ENCODE measurements around the gene ZMYND11.

DNA sequence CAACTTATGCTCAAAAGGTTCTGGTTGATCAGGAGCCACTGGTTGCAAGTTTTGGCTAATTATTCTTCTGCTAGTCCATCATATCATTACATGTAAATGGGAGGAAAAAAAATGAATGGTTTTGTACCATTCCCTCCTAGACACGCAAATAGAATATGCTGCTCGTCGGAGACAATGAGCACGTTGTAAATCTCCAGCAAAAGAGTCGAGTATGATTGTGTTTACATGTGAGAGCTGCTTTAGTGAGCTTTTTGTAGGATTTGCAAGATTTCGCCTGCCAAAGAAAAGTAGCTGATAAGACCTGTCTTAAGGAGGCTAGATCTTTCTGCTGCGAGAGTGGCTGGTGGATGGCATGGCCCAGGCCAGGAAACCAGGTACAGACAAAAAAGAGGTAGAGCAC lies 109.0 kb downstream of the ZMYND11 start:
- TF ChIP-seq, protein P1, sequence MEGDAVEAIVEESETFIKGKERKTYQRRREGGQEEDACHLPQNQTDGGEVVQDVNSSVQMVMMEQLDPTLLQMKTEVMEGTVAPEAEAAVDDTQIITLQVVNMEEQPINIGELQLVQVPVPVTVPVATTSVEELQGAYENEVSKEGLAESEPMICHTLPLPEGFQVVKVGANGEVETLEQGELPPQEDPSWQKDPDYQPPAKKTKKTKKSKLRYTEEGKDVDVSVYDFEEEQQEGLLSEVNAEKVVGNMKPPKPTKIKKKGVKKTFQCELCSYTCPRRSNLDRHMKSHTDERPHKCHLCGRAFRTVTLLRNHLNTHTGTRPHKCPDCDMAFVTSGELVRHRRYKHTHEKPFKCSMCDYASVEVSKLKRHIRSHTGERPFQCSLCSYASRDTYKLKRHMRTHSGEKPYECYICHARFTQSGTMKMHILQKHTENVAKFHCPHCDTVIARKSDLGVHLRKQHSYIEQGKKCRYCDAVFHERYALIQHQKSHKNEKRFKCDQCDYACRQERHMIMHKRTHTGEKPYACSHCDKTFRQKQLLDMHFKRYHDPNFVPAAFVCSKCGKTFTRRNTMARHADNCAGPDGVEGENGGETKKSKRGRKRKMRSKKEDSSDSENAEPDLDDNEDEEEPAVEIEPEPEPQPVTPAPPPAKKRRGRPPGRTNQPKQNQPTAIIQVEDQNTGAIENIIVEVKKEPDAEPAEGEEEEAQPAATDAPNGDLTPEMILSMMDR (IDR thresholded peaks at IDR 0.05; ENCODE audit: insufficient read depth, low read length): no peak
- TF ChIP-seq GABPA (IDR thresholded peaks at IDR 0.05; ENCODE audit: low read depth): no peak
- no peak for TF ChIP-seq POLR2AphosphoS5 (IDR thresholded peaks at IDR 0.05; ENCODE audit: low read depth)
- TF ChIP-seq SPI1 (IDR thresholded peaks at IDR 0.05; ENCODE audit: borderline replicate concordance, low read depth): no peak
- TF ChIP-seq, protein P2, sequence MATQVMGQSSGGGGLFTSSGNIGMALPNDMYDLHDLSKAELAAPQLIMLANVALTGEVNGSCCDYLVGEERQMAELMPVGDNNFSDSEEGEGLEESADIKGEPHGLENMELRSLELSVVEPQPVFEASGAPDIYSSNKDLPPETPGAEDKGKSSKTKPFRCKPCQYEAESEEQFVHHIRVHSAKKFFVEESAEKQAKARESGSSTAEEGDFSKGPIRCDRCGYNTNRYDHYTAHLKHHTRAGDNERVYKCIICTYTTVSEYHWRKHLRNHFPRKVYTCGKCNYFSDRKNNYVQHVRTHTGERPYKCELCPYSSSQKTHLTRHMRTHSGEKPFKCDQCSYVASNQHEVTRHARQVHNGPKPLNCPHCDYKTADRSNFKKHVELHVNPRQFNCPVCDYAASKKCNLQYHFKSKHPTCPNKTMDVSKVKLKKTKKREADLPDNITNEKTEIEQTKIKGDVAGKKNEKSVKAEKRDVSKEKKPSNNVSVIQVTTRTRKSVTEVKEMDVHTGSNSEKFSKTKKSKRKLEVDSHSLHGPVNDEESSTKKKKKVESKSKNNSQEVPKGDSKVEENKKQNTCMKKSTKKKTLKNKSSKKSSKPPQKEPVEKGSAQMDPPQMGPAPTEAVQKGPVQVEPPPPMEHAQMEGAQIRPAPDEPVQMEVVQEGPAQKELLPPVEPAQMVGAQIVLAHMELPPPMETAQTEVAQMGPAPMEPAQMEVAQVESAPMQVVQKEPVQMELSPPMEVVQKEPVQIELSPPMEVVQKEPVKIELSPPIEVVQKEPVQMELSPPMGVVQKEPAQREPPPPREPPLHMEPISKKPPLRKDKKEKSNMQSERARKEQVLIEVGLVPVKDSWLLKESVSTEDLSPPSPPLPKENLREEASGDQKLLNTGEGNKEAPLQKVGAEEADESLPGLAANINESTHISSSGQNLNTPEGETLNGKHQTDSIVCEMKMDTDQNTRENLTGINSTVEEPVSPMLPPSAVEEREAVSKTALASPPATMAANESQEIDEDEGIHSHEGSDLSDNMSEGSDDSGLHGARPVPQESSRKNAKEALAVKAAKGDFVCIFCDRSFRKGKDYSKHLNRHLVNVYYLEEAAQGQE (IDR thresholded peaks at IDR 0.05; ENCODE audit: insufficient replicate concordance, low read depth): no peak

All from HL-60 (cell line).